Stimulated activated CD8-positive, alpha-beta memory T cell treated with anti-CD3 and anti-CD28 coated beads, Interleukin-7, amount 100 ng/mL, for 1 hour (primary cell): Measurements from ENCODE around the gene SGIP1.

Source experiments
- DNase-seq, 2 donors: peaks; one replicate each; pipeline ENCODE4 v3.0.0-alpha.2; 2020; ENCODE audit warnings: low read depth in 2 of 2

The SGIP1 gene

GRCh38 chr1:66607458-66607857 lies 73.5 kb downstream of the SGIP1 start:
- no peak for DNase-seq

DNA sequence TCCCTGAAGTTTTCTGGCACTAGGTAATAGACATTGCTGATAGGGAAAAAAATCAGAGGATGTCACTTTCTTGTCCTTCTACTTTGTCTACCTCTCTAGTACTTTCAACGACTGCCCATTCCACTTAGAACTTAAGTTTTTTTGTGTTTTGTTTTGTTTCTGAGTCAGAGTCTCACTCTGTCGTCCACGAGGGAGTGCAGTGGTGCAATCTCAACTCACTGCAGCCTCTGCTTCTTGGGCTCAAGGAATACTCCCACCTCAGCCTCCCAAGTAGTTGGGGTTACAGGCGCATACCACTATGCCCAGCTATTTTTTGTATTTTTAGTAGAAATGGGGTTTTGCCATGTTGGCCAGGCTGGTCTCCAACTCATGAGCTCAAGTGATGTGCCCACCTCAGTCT lies 79.2 kb downstream of the SGIP1 start:
- DNase-seq = no peak

DNA sequence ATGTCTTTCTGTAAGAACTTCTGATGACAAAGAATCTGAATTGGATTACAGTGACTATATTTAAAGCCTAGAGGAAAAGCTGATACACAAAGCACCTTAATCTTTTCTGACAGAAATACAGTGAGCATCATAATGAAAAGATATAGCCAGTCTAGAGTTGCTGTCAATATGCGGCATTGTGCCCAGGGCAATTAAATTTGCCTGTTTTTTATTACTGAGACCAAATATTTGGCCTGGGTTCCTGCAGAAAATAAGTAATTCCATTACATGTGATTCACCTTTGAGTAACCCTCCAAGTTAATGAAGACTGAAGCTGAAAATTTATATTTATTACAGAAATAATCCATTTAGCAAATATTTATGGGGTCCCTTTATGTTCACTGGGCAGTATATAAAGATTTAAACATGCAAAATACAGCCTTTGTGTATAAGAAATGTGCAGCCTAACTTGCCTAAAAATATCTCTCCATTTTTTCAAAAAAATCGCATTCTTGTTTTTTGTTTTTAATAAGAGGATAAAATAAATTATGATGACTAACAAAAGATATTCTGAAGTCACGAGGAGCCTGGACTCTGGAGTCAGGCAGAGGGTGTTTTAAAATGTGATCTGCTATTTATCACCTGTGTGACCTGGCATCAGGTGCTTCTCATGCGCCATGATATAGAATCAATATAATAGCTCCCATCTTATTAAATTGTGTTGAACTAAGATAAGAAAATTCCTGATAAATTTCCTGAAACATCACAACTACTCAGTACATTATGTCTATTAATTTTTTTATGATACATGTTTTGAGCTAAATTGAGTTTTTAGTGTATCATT lies 83.6 kb downstream of the SGIP1 start:
- DNase-seq = no peak

DNA sequence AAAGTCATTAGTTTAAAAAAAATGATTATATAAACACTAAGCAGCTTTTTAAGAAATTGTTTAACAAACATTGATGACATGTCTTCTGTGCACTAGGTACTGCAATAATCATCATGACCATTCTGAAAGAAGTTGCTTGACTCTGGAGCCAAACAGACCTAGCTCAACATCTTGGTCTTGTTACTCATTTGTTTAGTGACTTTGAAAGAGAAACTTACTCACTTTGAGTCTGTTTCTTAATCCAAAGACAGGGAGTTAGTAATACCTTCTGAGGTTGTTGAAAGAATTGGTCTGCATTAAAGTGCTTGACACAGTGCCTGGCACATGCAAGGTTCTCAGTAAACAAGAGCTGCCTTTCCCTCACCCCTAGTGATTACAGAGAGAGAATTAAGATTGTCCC lies 84.4 kb downstream of the SGIP1 start:
- DNase-seq = no peak

DNA sequence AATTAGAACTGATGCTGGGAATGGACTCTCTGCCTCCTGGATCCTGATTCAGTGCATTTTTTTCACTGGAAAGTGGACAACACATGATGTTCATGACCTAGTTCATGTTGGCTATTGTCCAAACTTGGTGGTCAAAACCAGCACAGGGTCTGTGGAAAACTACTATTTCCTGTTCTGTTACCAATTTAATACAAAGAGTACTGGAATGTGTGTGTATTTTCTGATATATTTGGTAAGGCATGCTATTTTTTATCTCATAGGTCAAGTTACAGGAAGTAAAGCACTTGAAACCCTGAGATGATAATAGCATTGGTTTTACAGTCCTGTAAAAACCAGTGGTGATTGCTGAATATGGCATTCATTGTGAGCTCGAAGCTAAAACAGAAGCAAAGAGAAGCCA lies 89.9 kb downstream of the SGIP1 start:
- no peak for DNase-seq

GRCh38 chr1:66624412-66625060 lies 90.6 kb downstream of the SGIP1 start:
- no peak for DNase-seq

DNA sequence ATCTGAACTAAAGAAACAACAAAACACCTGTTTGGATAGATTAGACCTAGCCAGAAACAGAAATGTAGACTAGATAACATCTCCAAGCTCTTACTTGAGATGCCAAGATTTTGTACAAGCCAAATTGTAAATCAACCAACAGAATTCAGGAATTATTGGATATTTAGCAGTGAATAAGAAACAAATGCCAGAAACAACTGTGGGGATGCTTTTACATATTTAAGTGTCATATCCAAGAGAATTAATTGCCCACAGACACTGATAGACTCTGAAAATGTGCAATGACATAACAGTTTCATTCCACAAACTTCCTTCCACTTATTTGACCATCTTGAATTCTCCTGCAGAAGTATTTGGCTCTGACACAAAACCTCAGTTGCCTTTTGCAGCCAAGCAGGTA lies 92.3 kb downstream of the SGIP1 start:
- no peak for DNase-seq

DNA sequence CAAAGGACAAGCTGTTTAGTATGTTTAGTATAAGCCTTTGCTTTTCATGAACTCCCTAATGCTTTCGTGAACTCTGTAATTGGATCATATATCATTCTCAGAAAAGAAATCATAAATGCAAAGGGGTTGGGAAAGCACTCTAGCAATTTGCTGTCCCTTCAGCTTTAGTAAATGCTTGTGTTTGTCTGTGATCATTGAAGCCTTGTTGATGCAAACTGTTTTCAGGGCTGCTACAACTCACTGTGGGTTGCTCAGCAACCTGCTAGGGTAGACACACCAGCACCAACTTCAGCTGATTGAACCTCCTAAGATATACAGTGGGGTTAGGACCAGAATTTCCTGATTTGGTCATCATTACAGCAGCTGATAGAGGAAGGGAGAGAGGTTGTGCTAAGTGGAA lies 95.0 kb downstream of the SGIP1 start:
- no peak for DNase-seq

GRCh38 chr1:66633159-66633558 lies 99.2 kb downstream of the SGIP1 start:
- no peak for DNase-seq

- no peak for DNase-seq
These were observed 103.2 kb downstream of the SGIP1 start for GRCh38 chr1:66637146-66637545.

DNA sequence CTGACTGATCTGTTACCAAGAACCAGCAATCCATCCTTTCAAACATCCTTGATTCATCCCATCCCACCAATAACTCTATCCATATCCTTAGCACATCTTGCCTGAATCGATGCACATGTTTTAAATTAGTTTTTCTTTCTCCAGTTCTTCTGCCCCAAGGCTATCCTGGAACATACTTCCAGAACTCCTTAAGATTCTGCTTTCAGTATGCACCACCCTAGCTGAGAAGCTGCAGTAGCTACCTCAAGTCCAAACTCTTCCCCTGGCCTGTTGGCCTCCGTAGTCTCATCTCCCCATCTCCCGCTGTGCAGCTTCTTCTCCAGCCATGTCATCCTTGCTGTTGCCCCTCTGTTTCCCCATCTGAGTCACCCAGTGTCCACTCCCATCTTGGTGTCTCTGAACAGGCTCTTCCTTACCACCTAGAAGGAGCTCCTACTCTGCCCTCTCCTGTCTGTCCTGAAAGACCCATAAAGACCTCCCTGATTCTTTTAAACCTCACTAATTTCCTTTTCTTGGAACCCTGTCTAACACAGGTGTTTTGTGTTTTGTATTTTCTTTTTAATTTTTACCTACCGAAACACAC lies 108.0 kb downstream of the SGIP1 start:
- DNase-seq = no peak

GRCh38 chr1:66642992-66643391 lies 109.0 kb downstream of the SGIP1 start:
- DNase-seq = no peak

GRCh38 chr1:66644331-66644730 lies 110.4 kb downstream of the SGIP1 start:
- no peak for DNase-seq

DNA sequence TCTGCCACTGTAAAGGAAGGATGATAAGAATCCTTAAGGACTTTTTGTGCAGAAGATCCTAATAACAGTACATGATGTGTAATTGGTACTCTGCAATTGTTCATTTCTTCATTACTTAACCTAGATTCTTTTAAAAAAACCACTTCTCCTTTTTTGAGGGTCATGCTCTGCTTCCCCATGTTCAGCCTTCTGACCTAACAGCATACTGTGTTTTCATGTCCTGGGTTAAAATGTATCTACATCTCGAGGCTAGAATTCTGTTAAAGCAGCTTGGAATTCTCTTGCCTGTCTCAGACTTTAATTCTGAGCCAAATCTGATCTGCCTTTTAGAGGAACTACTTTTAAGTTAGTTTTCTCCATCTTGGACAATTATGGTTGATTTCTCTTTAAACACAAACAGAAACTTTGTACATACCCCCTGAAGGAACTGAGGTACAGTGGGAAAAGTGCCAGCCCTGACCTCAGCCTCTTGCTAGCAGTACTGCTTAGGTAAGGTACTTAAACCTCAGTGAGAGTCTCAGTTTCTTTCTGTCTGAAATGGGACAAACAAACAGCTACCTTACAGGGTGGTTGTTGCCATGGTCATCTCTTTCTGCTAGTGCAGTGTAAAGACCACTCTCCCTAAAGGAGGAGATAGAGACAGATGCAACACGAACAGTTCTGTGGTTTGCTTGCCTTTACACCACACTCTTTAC lies 115.1 kb downstream of the SGIP1 start:
- no peak for DNase-seq

- DNase-seq = no peak
These were observed 118.6 kb downstream of the SGIP1 start for GRCh38 chr1:66652556-66652955.

DNA sequence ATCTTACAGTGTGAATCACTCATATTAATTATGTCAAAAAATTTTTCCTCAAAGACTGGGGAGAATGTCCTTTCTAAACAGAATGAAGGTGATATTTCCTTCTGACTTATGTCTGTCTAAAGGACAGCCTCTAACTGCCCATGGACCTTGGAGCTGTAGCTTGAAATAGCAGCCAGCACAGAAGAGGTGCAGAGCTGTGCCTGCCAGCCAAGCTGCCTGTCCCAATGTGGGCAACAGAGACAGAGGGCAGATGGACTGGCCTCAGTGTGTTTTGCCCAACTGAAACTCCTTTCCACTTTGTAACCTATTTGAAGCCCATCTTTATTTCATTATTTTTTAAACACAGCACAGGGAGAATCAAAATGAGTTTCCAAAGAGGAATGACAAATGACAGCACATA lies 120.7 kb downstream of the SGIP1 start:
- DNase-seq = no peak

- no peak for DNase-seq
These were observed 137.5 kb downstream of the SGIP1 start for GRCh38 chr1:66671455-66671854.

GRCh38 chr1:66676613-66677298 lies 142.8 kb downstream of the SGIP1 start:
- no peak for DNase-seq

- no peak for DNase-seq
These were observed 144.2 kb downstream of the SGIP1 start for GRCh38 chr1:66678146-66678545.

DNA sequence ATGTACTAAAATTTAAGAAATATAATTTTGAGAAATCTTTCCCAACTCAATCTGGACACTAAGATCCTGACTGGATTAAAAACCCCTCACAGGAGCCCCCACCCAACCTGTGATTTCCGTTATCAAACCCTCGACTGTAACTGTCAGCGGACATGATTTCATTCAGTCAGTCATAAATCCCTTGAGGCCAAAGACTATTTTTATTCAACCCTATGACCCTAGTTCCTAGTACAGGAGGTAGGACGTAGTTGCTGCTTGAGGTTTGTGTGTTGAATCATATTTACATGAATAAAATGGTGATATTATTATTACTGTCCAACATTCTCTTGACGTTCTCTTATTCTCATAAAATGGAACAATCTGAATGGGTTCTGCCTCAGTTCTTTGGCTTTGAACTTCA lies 145.2 kb downstream of the SGIP1 start:
- DNase-seq = no peak

DNA sequence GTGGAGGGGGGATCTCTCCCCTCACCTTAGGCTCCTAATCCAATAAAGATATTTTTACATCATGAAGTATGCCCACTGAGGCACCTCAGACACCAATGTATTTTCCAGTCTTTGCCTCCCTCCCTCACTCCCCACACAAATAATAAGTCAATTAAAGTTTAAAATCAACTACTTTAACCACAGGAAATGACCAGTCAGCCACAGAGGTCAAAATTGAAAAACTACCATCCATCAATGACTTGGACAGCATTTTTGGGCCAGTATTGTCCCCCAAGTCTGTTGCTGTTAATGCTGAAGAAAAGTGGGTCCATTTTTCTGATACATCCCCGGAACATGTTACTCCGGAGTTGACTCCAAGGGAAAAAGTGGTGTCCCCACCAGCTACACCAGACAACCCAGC lies 147.7 kb downstream of the SGIP1 start:
- no peak for DNase-seq

- no peak for DNase-seq
These were observed 148.2 kb downstream of the SGIP1 start for GRCh38 chr1:66682106-66682505.
